ENCODE measurements around the gene METTL17. TPM values are rescaled to one million over a fixed set of nuclear protein-coding genes. Genes with fewer than 3 reads are reported as not detected.

Gene METTL17
- total and polyA plus RNA-seq, 9 of the 15 experiments (the other 6 are each of a cell fraction or from before 2014, with no cell fraction given): 65.6 to 150 (median 90.0) TPM

GRCh38 chr14:20998674-20999366, 9.0 kb downstream of the METTL17 start, which contains the start of gene SLC39A2:
Gene SLC39A2 (plus strand): TSS chr14:20999293. CDS start chr14:20999447, 154 bp downstream.
- no peaks in the 10 kb centered on the region for H3K79me2 ChIP-seq (ENCODE audit: control insufficient read depth, insufficient read depth, low read length)
- TF ChIP-seq ZNF212 (CRISPR knock-in tag; IDR thresholded peaks at IDR 0.05): no peak
- no peak for TF ChIP-seq SETDB1 (IDR thresholded peaks at IDR 0.05; ENCODE audit: low read length)
- no peak for TF ChIP-seq CCAR2 (IDR thresholded peaks at IDR 0.05; ENCODE audit: low read depth, low read length)
- no peak for TF ChIP-seq BACH1 (tag; IDR thresholded peaks at IDR 0.05)
- no peak for TF ChIP-seq CREB5 (CRISPR knock-in tag; IDR thresholded peaks at IDR 0.05)
- no peak for TF ChIP-seq NR4A1 (CRISPR knock-in tag; IDR thresholded peaks at IDR 0.05)
- no peak for TF ChIP-seq NR4A1 (tag; IDR thresholded peaks at IDR 0.05)
- no peak for TF ChIP-seq RBBP5 (IDR thresholded peaks at IDR 0.05; ENCODE audit: borderline replicate concordance, insufficient read depth, low read length, poor library complexity, severe bottlenecking)
- no peak for TF ChIP-seq HNRNPLL (IDR thresholded peaks at IDR 0.05; ENCODE audit: low read depth, low read length, poor library complexity, severe bottlenecking)
- TF ChIP-seq LARP7 (IDR thresholded peaks at IDR 0.05): no peak
- no peak for TF ChIP-seq GTF2F1 (IDR thresholded peaks at IDR 0.05; ENCODE audit: low read depth, low read length)
- no peak for TF ChIP-seq ZNF436 (CRISPR knock-in tag; IDR thresholded peaks at IDR 0.05)
- POLR2A ChIA-PET: interaction anchor here (0.8 to 0.9 kb wide), 2 partner anchors 69 to 111 kb away, joined by 3 read pairs; no protein-coding TSS in a partner anchor
- ATAC-seq (peak; percentile 84), FAIRE-seq (no peak), DNase-seq (ENCODE audit: extremely low read depth in 1 of 4, low spot score in 3 of 4) (peak; percentile 17 to 38 (median 24))
- H3K27me3 ChIP-seq (ENCODE audit: control insufficient read depth in 2 of 2, insufficient read depth in 2 of 2, low read length in 2 of 2): no peaks in the 10 kb centered on the region
- 23% methylated on average over 6 of the region's 6 CpGs for WGBS (ENCODE audit: insufficient coverage, low coverage, missing lambda C conversion rate)
- peaks cover 29% of the 10 kb centered on the region; the same call in 2 of the 3 replicates for H3K36me3 ChIP-seq (ENCODE audit: control insufficient read depth, insufficient read depth, low read length)
- no TSS peak for BruUV-seq (replicated peaks)
- no peaks in the 10 kb centered on the region for H4K20me1 ChIP-seq (replicated peaks; ENCODE audit: control insufficient read depth, insufficient read depth, low read length)
- H2AFZ ChIP-seq (ENCODE audit: low read depth, low read length): peak within 1 kb of the TSS; percentile 38; the same call in 1 of the 2 replicates
- no peaks in the 10 kb centered on the region for H3K9me1 ChIP-seq (ENCODE audit: control insufficient read depth, insufficient read depth, low read length)
- no peak within 1 kb of the TSS for H3K27ac ChIP-seq (ENCODE audit: extremely low read depth, low read depth, low read length)
- H3K4me2 ChIP-seq (ENCODE audit: insufficient read depth, low read length): no peak within 1 kb of the TSS
- no peak within 1 kb of the TSS for H3K4me3 ChIP-seq
- no peak within 1 kb of the TSS for H3K9ac ChIP-seq (ENCODE audit: insufficient read depth in 1 of 2, low read depth in 2 of 2, low read length in 2 of 2)
- CTCF ChIA-PET (ENCODE audit: low intra/inter-chr PET ratio): no interaction called here
- intact Hi-C loops (cut with micrococcal nuclease): no loop called here
- peaks cover 5 to 13% of the 10 kb centered on the region in 2 experiments; a peak in 3 of 5 replicates for H3K4me1 ChIP-seq (replicated peaks in 1 of 2; ENCODE audit: control insufficient read depth in 2 of 2, insufficient read depth in 2 of 2, low read length in 2 of 2)
- in situ Hi-C loops (cut with MboI): no loop called here
- H3K9me3 ChIP-seq (replicated peaks; ENCODE audit: control insufficient read depth, insufficient read depth, low read depth, low read length): no peaks in the 10 kb centered on the region

All from K562 (cell line).